ENCODE measurements around the gene ABCA10. TPM values are rescaled to one million over a fixed set of nuclear protein-coding genes. Genes with fewer than 3 reads are reported as not detected.
A peak's percentile ranks its signal among the peaks of the same experiment; 100 is the strongest.
"Not testable (repeated sequence)": the region's sequence is repeated elsewhere in the genome, so short reads cannot be mapped to it uniquely, and the experiment has no call there.

The ABCA10 gene
- 1 to 10 TPM; 1.3 to 2.9 (median 1.8) TPM for polyA plus RNA-seq (ENCODE audit: insufficient read length in 4 of 4)

- DNase-seq (ENCODE audit: low read depth in 4 of 4, low spot score in 2 of 4) = no peak
These were observed at the start of gene ABCA10 for GRCh38 chr17:69228576-69228975. Gene ABCA10, minus strand, starts transcription at chr17:69228824. Its CDS starts 3,466 bp downstream, at chr17:69225358.

GRCh38 chr17:69276279-69276678 is 47.7 kb upstream of the ABCA10 start:
- DNase-seq (ENCODE audit: low read depth in 4 of 4, low spot score in 2 of 4) = not testable (repeated sequence)

- no peak for DNase-seq (ENCODE audit: low read depth in 4 of 4, low spot score in 2 of 4)
These were observed 47.1 kb upstream of the ABCA10 start for GRCh38 chr17:69275751-69276150.

GRCh38 chr17:69271023-69271422 is 42.4 kb upstream of the ABCA10 start:
- no peak for DNase-seq (ENCODE audit: low read depth in 4 of 4, low spot score in 2 of 4)

GRCh38 chr17:69269131-69269998 is 40.7 kb upstream of the ABCA10 start:
- DNase-seq (ENCODE audit: low read depth in 4 of 4, low spot score in 2 of 4) = no peak

DNA sequence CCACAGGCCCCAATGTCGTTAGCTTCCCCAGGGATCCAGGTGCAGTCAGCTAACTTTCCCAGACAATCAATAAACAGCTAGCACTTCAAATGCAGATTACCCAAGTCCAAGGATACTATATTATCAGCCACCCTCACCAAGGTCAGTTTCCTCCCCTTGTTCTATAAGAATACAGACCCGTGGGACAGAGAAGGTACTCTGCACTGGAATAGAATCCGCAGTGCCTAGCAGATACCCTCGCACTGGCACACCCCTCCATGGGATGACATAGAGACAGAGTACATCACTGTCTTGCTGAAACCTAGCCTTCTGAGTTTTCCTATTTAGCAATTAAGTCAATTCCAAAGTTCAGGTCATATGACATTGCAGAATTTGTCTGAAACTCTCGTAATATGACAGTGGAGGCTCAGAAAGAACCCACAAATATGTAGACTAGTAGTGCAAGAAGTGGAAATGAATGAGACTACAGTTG is 40.0 kb upstream of the ABCA10 start:
- DNase-seq (ENCODE audit: low read depth in 4 of 4, low spot score in 2 of 4) = no peak

GRCh38 chr17:69267219-69267618 is 38.6 kb upstream of the ABCA10 start:
- DNase-seq (ENCODE audit: low read depth in 4 of 4, low spot score in 2 of 4) = no peak

- no peak for DNase-seq (ENCODE audit: low read depth in 4 of 4, low spot score in 2 of 4)
These were observed 37.2 kb upstream of the ABCA10 start for GRCh38 chr17:69265873-69266272.

DNA sequence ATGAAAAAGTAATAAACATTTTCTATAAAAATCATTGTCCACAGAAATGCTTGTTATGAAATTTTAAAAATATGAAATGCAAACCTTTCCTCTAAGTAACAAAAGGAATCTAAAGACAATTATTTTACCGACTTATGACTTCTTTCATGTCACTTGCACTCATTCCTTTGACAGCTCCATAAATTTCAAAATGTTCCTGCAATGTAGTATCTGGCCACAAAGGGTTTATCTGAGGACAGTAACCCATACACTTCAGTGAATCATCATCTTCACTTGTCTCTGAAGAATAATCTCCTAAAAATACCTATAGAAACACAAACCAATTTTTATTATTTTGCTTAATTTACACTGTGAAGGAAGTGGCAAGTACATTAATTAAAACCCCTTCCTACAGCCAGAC is 25.6 kb upstream of the ABCA10 start:
- DNase-seq (ENCODE audit: low read depth in 4 of 4, low spot score in 2 of 4) = no peak

GRCh38 chr17:69250641-69251040 is 22.0 kb upstream of the ABCA10 start:
- DNase-seq (ENCODE audit: low read depth in 4 of 4, low spot score in 2 of 4) = no peak

- peak in 2 of 4 donors; percentile 9 to 28 for DNase-seq (ENCODE audit: low read depth in 4 of 4, low spot score in 2 of 4)
These were observed 18.2 kb upstream of the ABCA10 start for GRCh38 chr17:69246726-69247375.

DNA sequence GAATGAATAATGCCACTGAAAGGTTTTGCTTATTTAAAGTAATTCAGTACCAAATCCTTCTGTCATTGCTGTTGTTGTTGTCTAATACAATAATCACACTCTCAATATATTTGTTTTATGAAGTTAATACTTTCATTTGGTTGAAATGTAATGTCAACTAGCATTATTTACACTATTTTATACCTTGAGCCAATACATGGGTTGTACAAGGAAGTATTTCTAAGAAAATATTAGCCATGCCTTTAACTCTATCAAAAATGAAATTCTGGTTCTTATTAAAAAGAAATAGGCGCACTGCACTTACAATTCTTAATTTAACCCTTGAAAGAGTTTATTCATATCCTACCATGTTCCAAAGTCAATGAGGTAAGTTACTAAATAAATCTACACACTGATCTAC is 17.6 kb upstream of the ABCA10 start:
- DNase-seq (ENCODE audit: low read depth in 4 of 4, low spot score in 2 of 4) = no peak

GRCh38 chr17:69245617-69246016 is 17.0 kb upstream of the ABCA10 start:
- no peak for DNase-seq (ENCODE audit: low read depth in 4 of 4, low spot score in 2 of 4)

- no peak for DNase-seq (ENCODE audit: low read depth in 4 of 4, low spot score in 2 of 4)
These were observed 11.3 kb upstream of the ABCA10 start for GRCh38 chr17:69239611-69240600.

DNA sequence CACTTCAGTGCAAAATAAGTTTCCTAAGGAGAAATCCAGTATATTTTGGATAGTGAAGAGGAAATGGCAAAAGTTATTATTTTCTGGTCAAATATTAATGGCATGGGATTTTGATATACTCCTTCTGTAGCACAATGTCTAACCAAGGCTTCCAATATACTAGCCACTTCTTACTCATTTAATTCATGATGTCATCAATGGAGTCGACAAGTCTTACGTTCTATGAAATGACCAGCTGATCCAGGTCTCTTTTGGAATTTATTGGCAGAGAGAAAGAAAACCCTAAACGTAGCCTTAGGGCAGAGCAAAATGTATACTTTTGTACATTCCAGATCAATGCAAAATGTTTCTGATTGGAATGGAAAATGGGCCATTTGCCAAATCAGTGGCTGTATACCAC is 8.3 kb upstream of the ABCA10 start:
- DNase-seq (ENCODE audit: low read depth in 4 of 4, low spot score in 2 of 4) = no peak

GRCh38 chr17:69236464-69236863 is 7.8 kb upstream of the ABCA10 start:
- DNase-seq (ENCODE audit: low read depth in 4 of 4, low spot score in 2 of 4) = no peak

GRCh38 chr17:69235338-69236058 is 6.9 kb upstream of the ABCA10 start:
- DNase-seq (ENCODE audit: low read depth in 4 of 4, low spot score in 2 of 4) = peak; percentile 22 to 77 (median 60)

DNA sequence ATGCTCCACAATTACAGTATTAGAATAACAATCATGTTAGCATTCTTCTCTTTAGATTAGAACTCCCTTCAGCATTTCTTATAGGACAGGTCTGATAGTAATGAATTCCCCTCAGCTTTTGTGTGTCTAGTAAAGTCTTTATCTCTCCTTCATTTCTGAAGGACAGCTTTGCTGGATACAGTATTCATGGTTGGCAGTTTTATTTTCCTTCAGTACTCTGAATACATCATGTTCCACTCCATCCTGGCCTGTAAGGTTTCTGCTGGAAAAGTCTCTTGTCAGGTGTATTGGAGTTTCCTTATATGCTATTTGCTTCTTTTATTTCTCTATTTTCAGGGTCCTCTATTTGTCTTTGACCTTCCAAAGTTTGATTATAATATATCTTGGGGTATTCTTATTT is 4.0 kb upstream of the ABCA10 start:
- DNase-seq (ENCODE audit: low read depth in 4 of 4, low spot score in 2 of 4) = no peak

- no peak for DNase-seq (ENCODE audit: low read depth in 4 of 4, low spot score in 2 of 4)
These were observed 2.9 kb upstream of the ABCA10 start for GRCh38 chr17:69231521-69231920.

GRCh38 chr17:69230939-69231338 is 2.3 kb upstream of the ABCA10 start:
- no peak for DNase-seq (ENCODE audit: low read depth in 4 of 4, low spot score in 2 of 4)
